Prostate gland (tissue), 2 donors: Measurements from ENCODE around the gene ANLN.

Source experiments
- POLR2A ChIP-seq: fragments of 450-650 bp; IDR thresholded peaks from one replicate; pipeline ENCODE4 v1.6.1; 2016; ENCODE audit warnings: antibody characterized with exemption, mild to moderate bottlenecking
- TF ChIP-seq, protein P1 (sequence below), 4 experiments: fragments of 200-600 bp in 2 of 4; fragments of 450-650 bp in 2 of 4; sonication (generic) in 2 of 4; IDR thresholded peaks; 1 replicate in 3 of 4; 2 replicates in 1 of 4; pipeline ENCODE4 v1.5.1; 2016 to 2019; ENCODE audit warnings: antibody characterized with exemption in 4 of 4, mild to moderate bottlenecking in 2 of 4, moderate library complexity in 2 of 4

DNA sequence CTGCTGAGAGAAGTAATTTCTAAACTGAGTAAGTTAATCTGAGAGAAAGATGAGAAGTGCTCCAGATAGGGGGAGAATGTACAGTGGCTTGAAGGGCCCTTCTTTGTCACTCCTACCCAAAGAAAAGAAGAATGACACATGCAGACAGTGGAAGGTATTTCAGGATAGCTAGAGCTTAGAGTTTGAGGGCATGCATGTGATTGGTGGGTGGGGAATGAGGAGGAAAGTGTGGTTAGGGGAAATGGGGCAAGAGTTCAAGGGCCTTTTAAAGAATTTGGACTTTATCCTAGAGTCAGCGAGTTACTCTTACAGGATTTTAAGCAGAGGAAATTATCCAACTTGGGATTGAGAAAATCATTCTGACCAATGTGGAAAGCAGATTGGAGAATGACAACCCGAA, 50.0 kb downstream of the ANLN start:
- no peak for TF ChIP-seq POLR2A
- TF ChIP-seq, protein P1, sequence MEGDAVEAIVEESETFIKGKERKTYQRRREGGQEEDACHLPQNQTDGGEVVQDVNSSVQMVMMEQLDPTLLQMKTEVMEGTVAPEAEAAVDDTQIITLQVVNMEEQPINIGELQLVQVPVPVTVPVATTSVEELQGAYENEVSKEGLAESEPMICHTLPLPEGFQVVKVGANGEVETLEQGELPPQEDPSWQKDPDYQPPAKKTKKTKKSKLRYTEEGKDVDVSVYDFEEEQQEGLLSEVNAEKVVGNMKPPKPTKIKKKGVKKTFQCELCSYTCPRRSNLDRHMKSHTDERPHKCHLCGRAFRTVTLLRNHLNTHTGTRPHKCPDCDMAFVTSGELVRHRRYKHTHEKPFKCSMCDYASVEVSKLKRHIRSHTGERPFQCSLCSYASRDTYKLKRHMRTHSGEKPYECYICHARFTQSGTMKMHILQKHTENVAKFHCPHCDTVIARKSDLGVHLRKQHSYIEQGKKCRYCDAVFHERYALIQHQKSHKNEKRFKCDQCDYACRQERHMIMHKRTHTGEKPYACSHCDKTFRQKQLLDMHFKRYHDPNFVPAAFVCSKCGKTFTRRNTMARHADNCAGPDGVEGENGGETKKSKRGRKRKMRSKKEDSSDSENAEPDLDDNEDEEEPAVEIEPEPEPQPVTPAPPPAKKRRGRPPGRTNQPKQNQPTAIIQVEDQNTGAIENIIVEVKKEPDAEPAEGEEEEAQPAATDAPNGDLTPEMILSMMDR (IDR thresholded peaks at IDR 0.05), result no peak
